Smooth muscle cell (in vitro differentiated cells): ENCODE data around the gene RYR1. TPM values are rescaled to one million over a fixed set of nuclear protein-coding genes. Genes with fewer than 3 reads are reported as not detected.

ENCODE experiments used
- DNase-seq: peaks from one replicate; lab custom pipeline; 2025; ENCODE audit not compliant: unreplicated experiment; lab: John Stamatoyannopoulos, UW
- H2AFZ ChIP-seq: fragments of 200-600 bp; sonication (generic); 2 replicates; pipeline ENCODE4 v1.6.0; 2016; ENCODE audit warnings: antibody characterized with exemption, low read depth, mild to moderate bottlenecking
- H3F3A ChIP-seq: fragments of 200-600 bp; sonication (generic); 2 replicates; pipeline ENCODE4 v1.6.0; 2017; ENCODE audit warnings: antibody characterized with exemption, low read depth
- H3K27ac ChIP-seq: fragments of 200-600 bp; sonication (generic); 2 replicates; pipeline ENCODE4 v1.5.1; 2016; ENCODE audit warnings: low read depth, mild to moderate bottlenecking
- H3K27me3 ChIP-seq: fragments of 200-600 bp; sonication (generic); 2 replicates; pipeline ENCODE4 v1.6.1; 2016; ENCODE audit warnings: low read depth, mild to moderate bottlenecking
- H3K36me3 ChIP-seq: fragments of 200-600 bp; sonication (generic); 2 replicates; pipeline ENCODE4 v1.5.1; 2016; ENCODE audit warnings: low read depth
- H3K4me1 ChIP-seq: fragments of 200-600 bp; sonication (generic); 2 replicates; pipeline ENCODE4 v1.5.1; 2016; ENCODE audit warnings: low read depth
- H3K4me2 ChIP-seq: fragments of 200-600 bp; sonication (generic); 2 replicates; pipeline ENCODE4 v1.6.0; 2016; ENCODE audit warnings: mild to moderate bottlenecking
- H3K4me3 ChIP-seq: fragments of 200-600 bp; sonication (generic); 2 replicates; pipeline ENCODE4 v1.5.1; 2016; ENCODE audit warnings: mild to moderate bottlenecking
- H3K79me2 ChIP-seq: fragments of 200-600 bp; sonication (generic); 2 replicates; pipeline ENCODE4 v1.6.0; 2016; ENCODE audit warnings: low read depth, mild to moderate bottlenecking
- H3K9ac ChIP-seq: fragments of 200-600 bp; sonication (generic); 2 replicates; pipeline ENCODE4 v1.6.0; 2016; ENCODE audit warnings: low read depth
- H3K9me3 ChIP-seq: fragments of 200-600 bp; sonication (generic); replicated peaks from 2 replicates; pipeline ENCODE4 v1.5.1; 2016; ENCODE audit warnings: low read depth
- H4K20me1 ChIP-seq: fragments of 200-600 bp; sonication (generic); 2 replicates; pipeline ENCODE4 v1.6.0; 2016; ENCODE audit warnings: low read depth
- WGBS: methylation state at CpG from one replicate; pipeline ENCODE4 v1.1.7; 2016; ENCODE audit warnings: low lambda C conversion rate; 5-methylcytosine and 5-hydroxymethylcytosine counted together
- polyA plus RNA-seq: library from polyadenylated mRNA; unstranded; fragments of >200 nt; fragmentation: Nextera tagmentation; extraction: Ambion mirVana; gene quantifications from 2 replicates; pipeline ENCODE4 v1.2.1, GENCODE V29; 2016
- total RNA-seq: library from RNA; depleted of rRNA; stranded (reverse); fragments of >200 nt; gene quantifications from 2 replicates; pipeline ENCODE4 v1.2.3, GENCODE V29; 2014
- TF ChIP-seq, protein P1 (sequence below): fragments of 200-600 bp; sonication (generic); IDR thresholded peaks from 2 replicates; pipeline ENCODE4 v1.5.1; 2017; ENCODE audit warnings: borderline replicate concordance, mild to moderate bottlenecking, antibody characterized with exemption; ENCODE audit not compliant: insufficient read depth, poor library complexity, severe bottlenecking

The RYR1 gene
- total and polyA plus RNA-seq, 2 experiments from 2014 or later = 0.31 to 0.95 TPM

- WGBS = 52% methylated on average over 6 of the region's 6 CpGs
- no peaks in the 10 kb centered on the region for H3K27me3 ChIP-seq
- no peak overlapping the region for H2AFZ ChIP-seq
- no peaks in the 10 kb centered on the region for H3K79me2 ChIP-seq
- H3K36me3 ChIP-seq = no peaks in the 10 kb centered on the region
- DNase-seq = no peak
- TF ChIP-seq, protein P1, sequence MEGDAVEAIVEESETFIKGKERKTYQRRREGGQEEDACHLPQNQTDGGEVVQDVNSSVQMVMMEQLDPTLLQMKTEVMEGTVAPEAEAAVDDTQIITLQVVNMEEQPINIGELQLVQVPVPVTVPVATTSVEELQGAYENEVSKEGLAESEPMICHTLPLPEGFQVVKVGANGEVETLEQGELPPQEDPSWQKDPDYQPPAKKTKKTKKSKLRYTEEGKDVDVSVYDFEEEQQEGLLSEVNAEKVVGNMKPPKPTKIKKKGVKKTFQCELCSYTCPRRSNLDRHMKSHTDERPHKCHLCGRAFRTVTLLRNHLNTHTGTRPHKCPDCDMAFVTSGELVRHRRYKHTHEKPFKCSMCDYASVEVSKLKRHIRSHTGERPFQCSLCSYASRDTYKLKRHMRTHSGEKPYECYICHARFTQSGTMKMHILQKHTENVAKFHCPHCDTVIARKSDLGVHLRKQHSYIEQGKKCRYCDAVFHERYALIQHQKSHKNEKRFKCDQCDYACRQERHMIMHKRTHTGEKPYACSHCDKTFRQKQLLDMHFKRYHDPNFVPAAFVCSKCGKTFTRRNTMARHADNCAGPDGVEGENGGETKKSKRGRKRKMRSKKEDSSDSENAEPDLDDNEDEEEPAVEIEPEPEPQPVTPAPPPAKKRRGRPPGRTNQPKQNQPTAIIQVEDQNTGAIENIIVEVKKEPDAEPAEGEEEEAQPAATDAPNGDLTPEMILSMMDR = no peak
- H3K4me1 ChIP-seq = peaks cover 4% of the 10 kb centered on the region
- no peaks in the 10 kb centered on the region for H4K20me1 ChIP-seq
- no peak overlapping the region for H3K4me2 ChIP-seq
- peaks cover 4% of the 10 kb centered on the region for H3F3A ChIP-seq
- no peak overlapping the region for H3K4me3 ChIP-seq
- H3K9me3 ChIP-seq = no peaks in the 10 kb centered on the region
- H3K27ac ChIP-seq = no peak overlapping the region
- no peak overlapping the region for H3K9ac ChIP-seq
These were observed 40.7 kb upstream of the RYR1 start for GRCh38 chr19:38392707-38393308.

- 24% methylated on average over 26 of the region's 30 CpGs for WGBS
- no peaks in the 10 kb centered on the region for H3K79me2 ChIP-seq
- H3K4me2 ChIP-seq = no peak overlapping the region
- no peak overlapping the region for H3K27ac ChIP-seq
- TF ChIP-seq, protein P1 = no peak
- H3K4me1 ChIP-seq = peaks cover 4% of the 10 kb centered on the region
- H3K9ac ChIP-seq = no peak overlapping the region
- H2AFZ ChIP-seq = no peak overlapping the region
- no peak for DNase-seq
- H4K20me1 ChIP-seq = no peaks in the 10 kb centered on the region
- peaks cover 4% of the 10 kb centered on the region for H3F3A ChIP-seq
- no peak overlapping the region for H3K4me3 ChIP-seq
- no peaks in the 10 kb centered on the region for H3K27me3 ChIP-seq
- H3K9me3 ChIP-seq = no peaks in the 10 kb centered on the region
- no peaks in the 10 kb centered on the region for H3K36me3 ChIP-seq
These were observed 39.0 kb upstream of the RYR1 start for GRCh38 chr19:38394488-38394887.

GRCh38 chr19:38395381-38396114 is 37.9 kb upstream of the RYR1 start:
- no peak overlapping the region for H3K27ac ChIP-seq
- H3F3A ChIP-seq = no peaks in the 10 kb centered on the region
- WGBS = 96% methylated on average over 52 of the region's 86 CpGs
- H3K36me3 ChIP-seq = no peaks in the 10 kb centered on the region
- no peak overlapping the region for H3K9ac ChIP-seq
- H4K20me1 ChIP-seq = no peaks in the 10 kb centered on the region
- no peak overlapping the region for H2AFZ ChIP-seq
- H3K4me3 ChIP-seq = no peak overlapping the region
- DNase-seq = no peak
- no peaks in the 10 kb centered on the region for H3K79me2 ChIP-seq
- no peaks in the 10 kb centered on the region for H3K27me3 ChIP-seq
- TF ChIP-seq, protein P1 = no peak
- no peak overlapping the region for H3K4me2 ChIP-seq
- H3K4me1 ChIP-seq = no peaks in the 10 kb centered on the region
- H3K9me3 ChIP-seq = no peaks in the 10 kb centered on the region
